NT2/D1 (cell line): ENCODE data around the gene CCDC171.

Experiments
- SUZ12 ChIP-seq: IDR thresholded peaks from 2 replicates; pipeline ENCODE4 v1.6.1; 2011; ENCODE audit not compliant: insufficient read length, insufficient read depth; ENCODE audit errors: extremely low read depth
- YY1 ChIP-seq: IDR thresholded peaks from 2 replicates; pipeline ENCODE4 v1.6.1; 2011; ENCODE audit not compliant: insufficient read length, insufficient read depth
- ZNF274 ChIP-seq: IDR thresholded peaks from 2 replicates; pipeline ENCODE4 v1.6.1; 2011; ENCODE audit warnings: mild to moderate bottlenecking, low read depth, low read length

DNA sequence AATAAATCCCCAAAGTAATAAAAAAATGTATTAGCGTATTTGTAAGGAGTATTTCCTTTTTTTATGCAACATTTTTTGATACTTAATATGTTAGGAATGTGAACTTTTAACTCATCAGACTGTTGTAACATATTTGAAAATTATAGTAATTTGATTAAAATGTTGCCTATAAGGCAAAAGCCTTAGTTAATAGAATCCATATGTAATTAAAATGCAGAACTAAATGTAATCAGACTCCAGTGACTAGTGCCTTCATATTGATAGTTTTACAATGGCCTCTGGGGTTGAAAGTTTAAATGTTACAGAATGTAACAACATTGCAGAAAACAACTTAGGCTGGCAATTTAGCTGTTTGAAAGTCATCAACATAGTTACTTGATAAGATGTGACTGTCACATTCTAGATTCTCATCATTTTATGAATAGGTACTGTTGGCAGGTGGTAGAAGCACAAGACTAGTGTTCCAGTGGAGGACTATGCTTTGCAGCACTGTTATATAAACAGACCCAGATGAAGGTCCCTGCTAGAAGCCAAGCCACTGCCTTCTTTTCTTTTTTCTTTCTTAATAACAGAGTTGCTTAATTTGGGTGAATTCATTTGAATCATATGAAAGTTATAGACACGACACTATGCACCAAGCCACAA is 382.9 kb downstream of the CCDC171 start:
- TF ChIP-seq SUZ12 = no peak
- no peak for TF ChIP-seq ZNF274
- no peak for TF ChIP-seq YY1
